Measurements from ENCODE around the gene PSMG4.

- TF ChIP-seq GATA3 (IDR thresholded peaks at IDR 0.05; ENCODE audit: low read depth, low read length) = no peak
- TF ChIP-seq GATA2 (IDR thresholded peaks at IDR 0.05; ENCODE audit: low read depth, low read length) = no peak
These were observed 18.5 kb downstream of the PSMG4 start for GRCh38 chr6:3277251-3277650.

Measured in SH-SY5Y (cell line).